ENCODE results near the gene TINCR. TPM values are rescaled to one million over a fixed set of nuclear protein-coding genes. Genes with fewer than 3 reads are reported as not detected.
A peak's percentile ranks its signal among the peaks of the same experiment; 100 is the strongest.

The TINCR gene
- polyA plus RNA-seq, 1 of the 3 experiments (the other 2 are of a cell fraction): 0.02 TPM

- TF ChIP-seq RFX5 (IDR thresholded peaks at IDR 0.05; ENCODE audit: low read length) (no peak), USF2 (IDR thresholded peaks at IDR 0.05; ENCODE audit: borderline replicate concordance, low read depth, low read length) (no peak)
Measured at GRCh38 chr19:5559804-5560133, 8.0 kb downstream of the TINCR start (continued).

- CTCF ChIA-PET: interaction anchor here (1.1 to 3.5 kb wide), 2 partner anchors 11 to 413 kb away, joined by 3 to 18 read pairs; no protein-coding TSS in a partner anchor
- no peak for TF ChIP-seq CTCF (IDR thresholded peaks at IDR 0.05)
- no peak for TF ChIP-seq EP300 (IDR thresholded peaks at IDR 0.05; ENCODE audit: borderline replicate concordance in 1 of 2, low read depth in 1 of 2, low read length in 1 of 2)
- no peak for TF ChIP-seq ELF1 (IDR thresholded peaks at IDR 0.05)
- TF ChIP-seq NFIC (IDR thresholded peaks at IDR 0.05; ENCODE audit: borderline replicate concordance): no peak
- no peak for TF ChIP-seq MXI1 (IDR thresholded peaks at IDR 0.05; ENCODE audit: low read depth, low read length)
- TF ChIP-seq EZH2phosphoT487 (IDR thresholded peaks at IDR 0.05; ENCODE audit: borderline replicate concordance, low read depth): no peak
- TF ChIP-seq TCF12 (IDR thresholded peaks at IDR 0.05): no peak
- TF ChIP-seq SIN3A (IDR thresholded peaks at IDR 0.05; ENCODE audit: borderline replicate concordance, low read depth, low read length): no peak
- TF ChIP-seq MEF2A (IDR thresholded peaks at IDR 0.05; ENCODE audit: borderline replicate concordance, low read depth): no peak
- TF ChIP-seq RAD21 (IDR thresholded peaks at IDR 0.05; ENCODE audit: low read length): no peak
- TF ChIP-seq IRF3 (IDR thresholded peaks at IDR 0.05; ENCODE audit: low read depth, low read length): no peak
- no peak for TF ChIP-seq NRF1 (IDR thresholded peaks at IDR 0.05; ENCODE audit: low read depth, low read length)
- TF ChIP-seq MAX (IDR thresholded peaks at IDR 0.05; ENCODE audit: low read depth): no peak
- TF ChIP-seq REST (IDR thresholded peaks at IDR 0.05; ENCODE audit: low read depth, low read length): no peak
- TF ChIP-seq TEAD4 (IDR thresholded peaks at IDR 0.05; ENCODE audit: borderline replicate concordance, insufficient read depth): no peak
- no peak for TF ChIP-seq USF2 (IDR thresholded peaks at IDR 0.05; ENCODE audit: borderline replicate concordance, low read depth, low read length)
- no peak for TF ChIP-seq PBX3 (IDR thresholded peaks at IDR 0.05)
- no peak for TF ChIP-seq GATA2 (CRISPR knock-in tag; IDR thresholded peaks at IDR 0.05)
Measured at GRCh38 chr19:5558101-5558621, 9.6 kb downstream of the TINCR start.

More at GRCh38 chr19:5558101-5558621, 9.6 kb downstream of the TINCR start:
- Histone ChIP-seq H3K9me2 (no peaks in the 10 kb centered on the region), H3K27me3 (ENCODE audit: insufficient read depth) (no peaks in the 10 kb centered on the region), H2AFZ (ENCODE audit: low read depth) (no peak overlapping the region), H3K4me3 (ENCODE audit: low read depth in 2 of 2, low read length in 1 of 2) (no peak overlapping the region), H4K20me1 (ENCODE audit: insufficient read depth) (no peaks in the 10 kb centered on the region), H3K4me2 (no peak overlapping the region), H3K9me3 (no peaks in the 10 kb centered on the region), H3K4me1 (ENCODE audit: control insufficient read depth in 1 of 2, insufficient read depth in 2 of 2, low read depth in 1 of 2, low read length in 1 of 2) (peaks cover 0 to 7% of the 10 kb centered on the region in 2 experiments; a peak in 1 of 4 replicates), H3K27ac (ENCODE audit: low read depth in 2 of 2, low read length in 1 of 2) (no peak overlapping the region), H3K79me2 (ENCODE audit: insufficient read depth) (no peaks in the 10 kb centered on the region), H3F3A (replicated peaks; ENCODE audit: insufficient read depth) (no peaks in the 10 kb centered on the region), H3K9ac (no peak overlapping the region), H3K36me3 (replicated peaks in 1 of 2; ENCODE audit: control insufficient read depth in 1 of 2, insufficient read depth in 2 of 2, low read length in 1 of 2) (no peaks in the 10 kb centered on the region)
- peak; percentile 9 for DNase-seq
- WGBS (ENCODE audit: low lambda C conversion rate): 73% methylated on average over 2 of the region's 2 CpGs
- POLR2A ChIA-PET: no interaction called here
